ENCODE measurements around the gene NLRP3.
"Not testable (repeated sequence)": the region's sequence is repeated elsewhere in the genome, so short reads cannot be mapped to it uniquely, and the experiment has no call there.

NLRP3 gene

GRCh38 chr1:247474367-247474766, 58.4 kb downstream of the NLRP3 start:
- DNase-seq, result no peak

GRCh38 chr1:247475793-247476192, 59.8 kb downstream of the NLRP3 start:
- no peak for DNase-seq

GRCh38 chr1:247476328-247477058, 60.5 kb downstream of the NLRP3 start:
- DNase-seq, result not testable (repeated sequence)

- no peak for DNase-seq
Measured at GRCh38 chr1:247482747-247483146, 66.8 kb downstream of the NLRP3 start.

- peak; percentile 6 for DNase-seq
Measured at GRCh38 chr1:247487057-247487456, 71.1 kb downstream of the NLRP3 start.

GRCh38 chr1:247491328-247491727, 75.4 kb downstream of the NLRP3 start:
- DNase-seq, result no peak

- DNase-seq, result no peak
Measured at GRCh38 chr1:247493106-247493505, 77.1 kb downstream of the NLRP3 start.

- DNase-seq, result no peak
Measured at GRCh38 chr1:247494767-247495166, 78.8 kb downstream of the NLRP3 start.

GRCh38 chr1:247496581-247497285, 80.8 kb downstream of the NLRP3 start:
- no peak for DNase-seq

Data from effector CD8-positive, alpha-beta T cell (primary cell).